H1 (cell line): ENCODE results near the gene MCEMP1. TPM values are rescaled to one million over a fixed set of nuclear protein-coding genes. Genes with fewer than 3 reads are reported as not detected.

Experiments used
- EP300 ChIP-seq, 2 experiments: IDR thresholded peaks; 1 replicate in 1 of 2; 2 replicates in 1 of 2; pipeline ENCODE4 v1.6.1; 2011 to 2012; ENCODE audit warnings: low read depth in 2 of 2, low read length in 2 of 2, mild to moderate bottlenecking in 2 of 2, borderline replicate concordance in 1 of 2, inconsistent platforms in 1 of 2, moderate library complexity in 1 of 2
- polyA plus RNA-seq, 7 experiments: library from polyadenylated mRNA; depleted of rRNA in 3 of 7; stranded (reverse) in 5 of 7; unstranded in 2 of 7; fragments of >200 nt in 5 of 7; fragments of 200-250 nt in 2 of 7; gene quantifications; 1 replicate in 5 of 7; 2 replicates in 1 of 7; 4 replicates in 1 of 7; pipeline versions ENCODE4 v1.2.1 to v1.2.3, GENCODE V29; 2011 to 2013; ENCODE audit warnings: missing spikeins in 2 of 7, mixed read lengths in 2 of 7
- total RNA-seq: library from RNA; stranded (reverse); fragmentation: NEBNext Ultra II Directional; extraction: Animal tissue kit (Norgen Biotek cat#: 25700); gene quantifications from 2 replicates; pipeline ENCODE4 v1.2.1, GENCODE V29; 2021

The MCEMP1 gene
- total and polyA plus RNA-seq, 2 of the 8 experiments (the other 6 are each of a cell fraction or from before 2014, with no cell fraction given), result not detected

DNA sequence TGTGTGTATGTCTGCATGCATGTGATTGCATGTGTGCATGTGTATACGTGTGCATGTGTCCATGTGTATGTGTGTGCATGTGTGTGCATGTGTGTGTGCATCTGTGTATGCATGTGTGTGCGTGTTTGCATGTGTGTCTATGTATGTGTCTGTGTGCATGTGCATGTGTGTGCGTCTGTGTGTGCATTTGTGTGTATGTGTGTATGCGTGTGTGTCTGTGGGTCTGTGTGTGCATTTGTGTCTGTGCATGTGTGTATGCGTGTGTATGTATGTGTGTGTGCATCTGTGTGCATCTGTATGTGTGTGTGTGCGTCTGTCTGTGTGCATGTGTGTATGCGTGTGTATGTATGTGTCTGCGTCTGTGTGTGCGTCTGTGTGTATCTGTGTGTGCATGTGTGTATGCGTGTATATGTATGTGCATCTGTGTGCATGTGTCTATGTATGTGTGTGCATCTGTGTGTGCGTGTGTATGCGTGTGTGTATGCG, 37.0 kb upstream of the MCEMP1 start (continued):
- no peak for TF ChIP-seq EP300 (IDR thresholded peaks at IDR 0.05; ENCODE audit: borderline replicate concordance in 1 of 2, low read depth in 2 of 2, low read length in 2 of 2)
